ENCODE results near the gene PARP15. TPM values are rescaled to one million over a fixed set of nuclear protein-coding genes. Genes with fewer than 3 reads are reported as not detected.

PARP15 gene
- total RNA-seq, 1 experiment from 2014 or later = 0.12 TPM

DNA sequence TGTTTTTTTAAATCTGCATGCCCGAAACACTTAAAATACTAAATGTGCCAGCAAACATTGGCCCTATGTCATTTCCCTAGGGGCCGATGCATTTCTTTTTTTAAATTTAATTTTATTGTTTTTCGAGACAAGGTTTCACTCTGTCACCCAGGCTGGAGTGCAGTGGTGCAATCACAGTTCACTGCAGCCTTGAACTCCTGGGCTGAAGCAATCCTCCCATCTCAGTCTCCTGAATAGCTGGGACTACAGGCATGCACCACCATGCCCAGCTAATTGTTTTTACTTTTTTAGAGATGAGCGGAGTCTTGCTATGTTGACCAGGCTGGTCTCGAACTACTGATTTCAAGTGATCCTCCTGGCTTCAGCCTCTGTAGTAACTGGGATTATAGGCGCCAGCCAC is 18.8 kb upstream of the PARP15 start:
- ChIA-PET RAD21 (ENCODE audit: low non-redundant PET in 1 of 2, low total read pairs in 2 of 2, uncharacterized antibody in 2 of 2, unreplicated experiment in 2 of 2) (interaction anchor here in 1 of 2 experiments (1.1 kb wide), 1 partner anchor 121 kb away, joined by 3 read pairs; no protein-coding TSS in a partner anchor), CTCF (interaction anchor here (1.0 to 2.7 kb wide), 3 partner anchors 10 to 121 kb away, joined by 3 to 20 read pairs (median 3); partner anchors contain the start of genes KPNA1 and PARP14), POLR2A (interaction anchor here (2.0 kb wide), 1 partner anchor 120 kb away, joined by 6 read pairs; no protein-coding TSS in a partner anchor)
- H3K27me3 ChIP-seq (ENCODE audit: insufficient read depth, low read length) = no peaks in the 10 kb centered on the region
- no peak overlapping the region for H2AFZ ChIP-seq (ENCODE audit: low read depth, low read length, poor library complexity, severe bottlenecking)
- no peaks in the 10 kb centered on the region for H3K36me3 ChIP-seq (ENCODE audit: control insufficient read depth in 1 of 2, insufficient read depth in 2 of 2, low read length in 2 of 2)
- no peak for TF ChIP-seq SIN3A (IDR thresholded peaks at IDR 0.05; ENCODE audit: low read depth)
- TF ChIP-seq CBX3 (IDR thresholded peaks at IDR 0.05; ENCODE audit: low read depth) = no peak
- no peak for TF ChIP-seq FOSL1 (IDR thresholded peaks at IDR 0.05; ENCODE audit: low read depth)
- TF ChIP-seq, protein P1, sequence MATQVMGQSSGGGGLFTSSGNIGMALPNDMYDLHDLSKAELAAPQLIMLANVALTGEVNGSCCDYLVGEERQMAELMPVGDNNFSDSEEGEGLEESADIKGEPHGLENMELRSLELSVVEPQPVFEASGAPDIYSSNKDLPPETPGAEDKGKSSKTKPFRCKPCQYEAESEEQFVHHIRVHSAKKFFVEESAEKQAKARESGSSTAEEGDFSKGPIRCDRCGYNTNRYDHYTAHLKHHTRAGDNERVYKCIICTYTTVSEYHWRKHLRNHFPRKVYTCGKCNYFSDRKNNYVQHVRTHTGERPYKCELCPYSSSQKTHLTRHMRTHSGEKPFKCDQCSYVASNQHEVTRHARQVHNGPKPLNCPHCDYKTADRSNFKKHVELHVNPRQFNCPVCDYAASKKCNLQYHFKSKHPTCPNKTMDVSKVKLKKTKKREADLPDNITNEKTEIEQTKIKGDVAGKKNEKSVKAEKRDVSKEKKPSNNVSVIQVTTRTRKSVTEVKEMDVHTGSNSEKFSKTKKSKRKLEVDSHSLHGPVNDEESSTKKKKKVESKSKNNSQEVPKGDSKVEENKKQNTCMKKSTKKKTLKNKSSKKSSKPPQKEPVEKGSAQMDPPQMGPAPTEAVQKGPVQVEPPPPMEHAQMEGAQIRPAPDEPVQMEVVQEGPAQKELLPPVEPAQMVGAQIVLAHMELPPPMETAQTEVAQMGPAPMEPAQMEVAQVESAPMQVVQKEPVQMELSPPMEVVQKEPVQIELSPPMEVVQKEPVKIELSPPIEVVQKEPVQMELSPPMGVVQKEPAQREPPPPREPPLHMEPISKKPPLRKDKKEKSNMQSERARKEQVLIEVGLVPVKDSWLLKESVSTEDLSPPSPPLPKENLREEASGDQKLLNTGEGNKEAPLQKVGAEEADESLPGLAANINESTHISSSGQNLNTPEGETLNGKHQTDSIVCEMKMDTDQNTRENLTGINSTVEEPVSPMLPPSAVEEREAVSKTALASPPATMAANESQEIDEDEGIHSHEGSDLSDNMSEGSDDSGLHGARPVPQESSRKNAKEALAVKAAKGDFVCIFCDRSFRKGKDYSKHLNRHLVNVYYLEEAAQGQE (IDR thresholded peaks at IDR 0.05; ENCODE audit: low read depth) = no peak
- TF ChIP-seq JUND (IDR thresholded peaks at IDR 0.05) = no peak
- TF ChIP-seq, protein P2, sequence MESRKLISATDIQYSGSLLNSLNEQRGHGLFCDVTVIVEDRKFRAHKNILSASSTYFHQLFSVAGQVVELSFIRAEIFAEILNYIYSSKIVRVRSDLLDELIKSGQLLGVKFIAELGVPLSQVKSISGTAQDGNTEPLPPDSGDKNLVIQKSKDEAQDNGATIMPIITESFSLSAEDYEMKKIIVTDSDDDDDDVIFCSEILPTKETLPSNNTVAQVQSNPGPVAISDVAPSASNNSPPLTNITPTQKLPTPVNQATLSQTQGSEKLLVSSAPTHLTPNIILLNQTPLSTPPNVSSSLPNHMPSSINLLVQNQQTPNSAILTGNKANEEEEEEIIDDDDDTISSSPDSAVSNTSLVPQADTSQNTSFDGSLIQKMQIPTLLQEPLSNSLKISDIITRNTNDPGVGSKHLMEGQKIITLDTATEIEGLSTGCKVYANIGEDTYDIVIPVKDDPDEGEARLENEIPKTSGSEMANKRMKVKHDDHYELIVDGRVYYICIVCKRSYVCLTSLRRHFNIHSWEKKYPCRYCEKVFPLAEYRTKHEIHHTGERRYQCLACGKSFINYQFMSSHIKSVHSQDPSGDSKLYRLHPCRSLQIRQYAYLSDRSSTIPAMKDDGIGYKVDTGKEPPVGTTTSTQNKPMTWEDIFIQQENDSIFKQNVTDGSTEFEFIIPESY (IDR thresholded peaks at IDR 0.05; ENCODE audit: extremely low read depth, insufficient replicate concordance, low read length) = no peak
- ATAC-seq (no peak), DNase-seq (ENCODE audit: low read depth, low spot score) (no peak)
- intact Hi-C loops (cut with micrococcal nuclease) = no loop called here
- no peaks in the 10 kb centered on the region for H3K9me3 ChIP-seq (ENCODE audit: control insufficient read depth in 1 of 2, insufficient read depth in 1 of 2, low read depth in 1 of 2, low read length in 2 of 2)
- H4K20me1 ChIP-seq (ENCODE audit: insufficient read depth) = no peaks in the 10 kb centered on the region
- no peak overlapping the region for H3K9ac ChIP-seq (ENCODE audit: low read length)
- no peaks in the 10 kb centered on the region for H3K9me2 ChIP-seq (ENCODE audit: insufficient read depth)
- no peak overlapping the region for H3K4me2 ChIP-seq (ENCODE audit: low read length)
- H3K4me1 ChIP-seq (ENCODE audit: control insufficient read depth in 1 of 2, insufficient read depth in 2 of 2, low read length in 2 of 2) = peaks cover 2 to 3% of the 10 kb centered on the region in 2 experiments; a peak in 3 of 4 replicates
- no peaks in the 10 kb centered on the region for H3K79me2 ChIP-seq (ENCODE audit: insufficient read depth, low read length)
- no peak overlapping the region for H3K27ac ChIP-seq (ENCODE audit: low read depth, low read length)
- no peak overlapping the region for H3K4me3 ChIP-seq (replicated peaks in 1 of 2; ENCODE audit: low read depth in 1 of 2, low read length in 2 of 2)
- BruUV-seq (replicated peaks) = no TSS peak
